Neural crest cell (in vitro differentiated cells): ENCODE results near the gene CFD. TPM values are rescaled to one million over a fixed set of nuclear protein-coding genes. Genes with fewer than 3 reads are reported as not detected.
"Not testable (repeated sequence)": the region's sequence is repeated elsewhere in the genome, so short reads cannot be mapped to it uniquely, and the experiment has no call there.

Experiments
- DNase-seq: peaks from one replicate; pipeline ENCODE4 v3.0.0; 2021; ENCODE audit warnings: low read depth, mixed read lengths, low spot score
- H3K27ac Mint-ChIP-seq: one replicate; pipeline ENCODE4 v1.8.0; 2021; ENCODE audit warnings: mild to moderate bottlenecking, mixed read lengths; ENCODE audit not compliant: unreplicated experiment
- H3K27me3 Mint-ChIP-seq: 2 replicates; pipeline ENCODE4 v1.8.0; 2021; ENCODE audit warnings: low read depth, mild to moderate bottlenecking, mixed read lengths
- H3K36me3 Mint-ChIP-seq: 2 replicates; pipeline ENCODE4 v1.8.0; 2021; ENCODE audit warnings: low read depth, mild to moderate bottlenecking, mixed read lengths
- H3K4me1 Mint-ChIP-seq: 2 replicates; pipeline ENCODE4 v1.8.0; 2021; ENCODE audit warnings: mixed read lengths
- H3K4me3 Mint-ChIP-seq: one replicate; pipeline ENCODE4 v1.8.0; 2021; ENCODE audit warnings: mild to moderate bottlenecking, mixed read lengths
- H3K9me3 Mint-ChIP-seq: 2 replicates; pipeline ENCODE4 v1.8.0; 2021; ENCODE audit warnings: mixed read lengths
- total RNA-seq: library from RNA; stranded (reverse); gene quantifications from 2 replicates; pipeline ENCODE4 v1.2.1, GENCODE V29; 2021
- TF ChIP-seq, protein P1 (sequence below): fragments of 200-600 bp; sonication (generic); conservative IDR thresholded peaks from 2 replicates; pipeline ENCODE4 v1.5.0; 2021; ENCODE audit warnings: antibody characterized with exemption, mild to moderate bottlenecking

CFD gene
- total RNA-seq, 1 donor from 2014 or later, result not detected

DNA sequence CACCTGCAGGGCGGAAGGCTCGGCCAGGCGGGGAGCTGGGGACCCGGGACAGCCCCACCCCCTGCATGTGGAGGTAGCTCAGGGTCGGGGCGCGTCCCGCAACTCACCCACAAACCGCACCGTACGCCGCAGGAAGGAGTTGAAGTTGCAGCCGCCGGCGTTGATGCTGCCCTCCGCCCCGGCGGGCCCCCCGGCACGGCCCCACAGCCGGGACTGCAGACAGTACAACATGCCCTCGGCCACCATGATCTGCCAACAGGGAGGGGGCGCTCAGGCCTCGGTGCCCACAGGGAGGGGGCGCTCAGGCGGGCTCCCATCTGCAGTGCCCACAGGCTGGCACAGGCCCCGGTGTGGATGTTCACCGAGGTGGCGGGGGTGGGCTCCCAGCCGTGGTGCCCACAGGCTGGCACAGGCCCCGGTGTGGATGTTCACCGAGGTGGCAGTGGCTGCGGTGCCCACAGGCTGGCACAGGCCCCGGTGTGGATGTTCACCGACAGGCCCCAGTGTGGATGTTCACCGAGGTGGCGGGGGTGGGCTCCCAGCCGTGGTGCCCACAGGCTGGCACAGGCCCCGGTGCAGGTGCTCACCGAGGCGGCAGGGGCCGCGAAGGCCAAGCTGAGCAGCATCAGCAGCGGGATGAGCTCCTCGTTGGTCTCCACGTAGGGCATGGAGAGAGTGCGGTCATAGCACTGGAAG, 44.2 kb upstream of the CFD start:
- TF ChIP-seq, protein P1, sequence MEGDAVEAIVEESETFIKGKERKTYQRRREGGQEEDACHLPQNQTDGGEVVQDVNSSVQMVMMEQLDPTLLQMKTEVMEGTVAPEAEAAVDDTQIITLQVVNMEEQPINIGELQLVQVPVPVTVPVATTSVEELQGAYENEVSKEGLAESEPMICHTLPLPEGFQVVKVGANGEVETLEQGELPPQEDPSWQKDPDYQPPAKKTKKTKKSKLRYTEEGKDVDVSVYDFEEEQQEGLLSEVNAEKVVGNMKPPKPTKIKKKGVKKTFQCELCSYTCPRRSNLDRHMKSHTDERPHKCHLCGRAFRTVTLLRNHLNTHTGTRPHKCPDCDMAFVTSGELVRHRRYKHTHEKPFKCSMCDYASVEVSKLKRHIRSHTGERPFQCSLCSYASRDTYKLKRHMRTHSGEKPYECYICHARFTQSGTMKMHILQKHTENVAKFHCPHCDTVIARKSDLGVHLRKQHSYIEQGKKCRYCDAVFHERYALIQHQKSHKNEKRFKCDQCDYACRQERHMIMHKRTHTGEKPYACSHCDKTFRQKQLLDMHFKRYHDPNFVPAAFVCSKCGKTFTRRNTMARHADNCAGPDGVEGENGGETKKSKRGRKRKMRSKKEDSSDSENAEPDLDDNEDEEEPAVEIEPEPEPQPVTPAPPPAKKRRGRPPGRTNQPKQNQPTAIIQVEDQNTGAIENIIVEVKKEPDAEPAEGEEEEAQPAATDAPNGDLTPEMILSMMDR, result no peak
- Mint-ChIP-seq H3K36me3 (peaks cover 24% of the 10 kb centered on the region), H3K4me1 (no peaks in the 10 kb centered on the region), H3K4me3 (peak overlapping the region; percentile 77), H3K9me3 (peaks cover 7% of the 10 kb centered on the region), H3K27me3 (peaks cover 14% of the 10 kb centered on the region), H3K27ac (peak overlapping the region; percentile 89)
- DNase-seq, result no peak

DNA sequence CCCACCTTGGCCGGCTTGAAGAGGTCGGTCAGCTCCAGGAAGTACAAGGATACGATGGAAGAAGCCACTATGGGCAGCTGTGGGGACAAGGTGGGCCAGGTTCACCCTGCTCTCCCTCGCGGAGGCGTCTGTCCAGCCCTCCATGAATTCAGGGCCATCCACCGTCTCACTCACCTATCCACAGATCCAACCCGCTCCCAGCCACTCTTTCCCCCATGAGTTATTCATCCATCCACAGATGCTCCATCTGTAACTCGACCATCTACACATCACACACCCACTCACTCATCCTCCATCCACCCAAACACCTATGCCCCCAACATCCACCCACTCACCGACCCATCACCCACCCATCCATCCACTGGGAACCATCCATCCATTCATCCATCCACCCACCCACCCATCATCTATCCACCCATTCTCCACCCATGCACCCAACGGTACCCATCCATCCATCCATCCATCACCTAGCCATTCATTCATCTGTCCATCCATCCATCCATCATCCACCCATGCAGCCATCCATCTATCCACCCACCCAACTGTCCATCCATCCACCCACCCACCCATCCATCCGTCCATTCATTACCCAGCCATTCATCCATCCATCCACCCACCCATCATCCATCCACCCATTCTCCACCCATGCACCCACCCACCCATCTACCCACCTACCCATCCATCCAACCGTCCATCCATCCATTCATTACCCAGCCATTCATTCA, 43.5 kb upstream of the CFD start:
- no peak overlapping the region for H3K27ac Mint-ChIP-seq
- TF ChIP-seq, protein P1, result no peak
- H3K4me1 Mint-ChIP-seq, result no peaks in the 10 kb centered on the region
- peaks cover 22% of the 10 kb centered on the region for H3K36me3 Mint-ChIP-seq
- peaks cover 7% of the 10 kb centered on the region for H3K9me3 Mint-ChIP-seq
- H3K4me3 Mint-ChIP-seq, result peak overlapping the region; percentile 74
- no peak for DNase-seq
- H3K27me3 Mint-ChIP-seq, result peaks cover 14% of the 10 kb centered on the region

DNA sequence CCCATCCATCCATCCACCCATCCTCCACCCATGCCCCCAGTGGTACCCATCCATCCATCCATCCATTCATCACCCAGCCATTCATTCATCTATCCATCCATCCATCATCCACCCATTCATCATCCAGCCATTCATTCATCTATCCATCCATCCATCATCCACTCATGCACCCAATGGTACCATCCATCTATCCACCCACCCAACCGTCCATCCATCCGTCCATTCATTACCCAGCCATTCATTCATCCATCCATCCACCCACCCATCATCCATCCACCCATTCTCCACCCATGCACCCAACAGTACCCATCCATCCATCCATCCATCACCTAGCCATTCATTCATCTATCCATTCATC, 43.0 kb upstream of the CFD start:
- peaks cover 19% of the 10 kb centered on the region for H3K36me3 Mint-ChIP-seq
- DNase-seq, result no peak

DNA sequence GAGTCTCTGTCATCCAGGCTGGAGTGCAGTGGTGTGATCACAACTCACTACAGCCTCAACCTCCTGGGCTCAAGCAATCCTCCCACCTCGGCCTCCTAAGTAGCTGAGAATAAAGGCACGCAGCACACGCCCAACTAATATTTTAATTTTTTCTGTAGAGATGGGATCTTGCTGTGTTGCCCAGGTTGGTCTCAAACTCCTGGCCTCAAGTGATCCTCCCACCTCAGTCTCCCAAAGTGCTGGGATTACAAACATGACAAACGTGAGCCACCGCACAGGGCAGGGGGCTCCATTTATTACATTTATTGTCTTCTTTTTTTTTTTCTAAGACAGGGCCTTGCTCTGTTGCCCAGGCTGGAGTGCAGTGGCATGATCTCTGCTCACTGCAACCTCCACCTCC, 39.3 kb upstream of the CFD start:
- DNase-seq, H3K36me3 Mint-ChIP-seq, H3K9me3 Mint-ChIP-seq, H3K27me3 Mint-ChIP-seq, H3K27ac Mint-ChIP-seq, H3K4me1 Mint-ChIP-seq: not testable (repeated sequence)
- H3K4me3 Mint-ChIP-seq, result peak overlapping the region; percentile 81

More for the DNA sequence above, 43.0 kb upstream of the CFD start:
- Mint-ChIP-seq H3K9me3 (peaks cover 7% of the 10 kb centered on the region), H3K4me3 (peak overlapping the region; percentile 74), H3K4me1 (no peaks in the 10 kb centered on the region), H3K27me3 (peaks cover 12% of the 10 kb centered on the region), H3K27ac (no peak overlapping the region)
- TF ChIP-seq, protein P1, result no peak

DNA sequence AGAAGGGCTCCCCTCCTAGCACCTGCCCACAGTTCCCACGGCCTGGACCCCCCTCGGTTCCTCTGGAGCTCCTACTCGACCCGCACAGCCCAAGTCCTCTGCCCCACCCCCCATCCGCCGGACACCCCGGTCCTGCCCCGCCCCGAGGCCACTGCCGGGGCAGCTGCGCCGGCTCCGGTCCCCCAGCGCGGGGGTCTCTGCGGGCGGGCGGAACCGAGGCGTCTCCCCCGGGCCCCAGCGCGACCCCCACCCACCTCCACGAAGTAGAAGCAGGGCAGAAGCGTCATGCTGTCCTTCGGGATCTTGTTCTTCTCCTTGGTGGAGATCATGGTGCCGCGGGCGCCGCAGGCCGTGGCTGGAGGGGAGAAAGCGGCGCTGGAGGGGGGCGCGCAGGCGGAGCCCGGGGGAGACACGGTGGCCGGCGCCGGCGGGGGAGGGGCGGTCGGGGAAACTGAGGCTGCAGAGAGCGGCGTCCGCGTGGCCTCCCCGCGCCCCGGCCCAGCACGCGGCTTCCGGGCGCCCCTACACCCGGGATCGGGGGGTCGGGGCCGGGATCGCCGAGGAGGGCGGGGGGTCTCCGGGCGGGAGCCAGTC, 38.1 kb upstream of the CFD start:
- no peaks in the 10 kb centered on the region for H3K27me3 Mint-ChIP-seq
- peak overlapping the region; percentile 54 for H3K4me3 Mint-ChIP-seq
- H3K36me3 Mint-ChIP-seq, result peaks cover 4% of the 10 kb centered on the region
- H3K4me1 Mint-ChIP-seq, result no peaks in the 10 kb centered on the region
- DNase-seq, result no peak
- no peak overlapping the region for H3K27ac Mint-ChIP-seq
- peaks cover 3% of the 10 kb centered on the region for H3K9me3 Mint-ChIP-seq
- TF ChIP-seq, protein P1, result no peak
